GM18951 (cell line): ENCODE data around the gene LRRIQ1.

Experiments
- POLR2A ChIP-seq: IDR thresholded peaks from 4 replicates; pipeline ENCODE4 v1.6.1; 2011; ENCODE audit warnings: mild to moderate bottlenecking; ENCODE audit not compliant: insufficient read length, insufficient read depth; ENCODE audit errors: extremely low read depth
- in situ Hi-C: fragments of 300-500 bp; cut with MboI; formaldehyde crosslinking; loops from one replicate; pipeline ENCODE4 v1.12.0; 2022; ENCODE audit warnings: low sequenced_read_pairs, mixed read lengths, inconsistent platforms; ENCODE audit not compliant: unreplicated experiment

Gene LRRIQ1

GRCh38 chr12:85017133-85017532 lies 19.0 kb upstream of the LRRIQ1 start:
- in situ Hi-C loops, result loop anchor here (10.0 kb wide), 1 partner anchor 142 kb away; no protein-coding TSS in a partner anchor
- TF ChIP-seq POLR2A, result no peak

DNA sequence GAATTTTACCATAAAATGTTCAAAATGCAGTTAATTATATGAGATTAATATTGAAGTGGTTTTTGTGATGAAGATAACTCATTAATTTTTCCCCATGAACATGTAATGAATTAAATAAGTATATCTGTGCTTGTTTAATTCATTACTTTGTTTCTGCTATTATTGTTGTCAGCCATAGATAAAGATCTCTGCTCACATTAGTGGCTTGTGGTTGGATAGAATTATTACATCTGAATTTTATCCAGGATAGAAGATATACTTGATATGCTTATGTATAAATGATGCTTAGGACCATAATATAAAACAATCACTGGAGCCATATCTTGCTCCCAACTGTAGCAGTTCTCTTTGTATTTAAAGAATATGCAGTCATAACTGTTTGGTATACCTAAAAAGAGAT lies 18.5 kb upstream of the LRRIQ1 start:
- TF ChIP-seq POLR2A, result no peak
- in situ Hi-C loops, result loop anchor here (10.0 kb wide), 1 partner anchor 143 kb away; no protein-coding TSS in a partner anchor

GRCh38 chr12:85018098-85018497 lies 18.1 kb upstream of the LRRIQ1 start:
- in situ Hi-C loops, result loop anchor here (10.0 kb wide), 1 partner anchor 143 kb away; no protein-coding TSS in a partner anchor
- TF ChIP-seq POLR2A, result no peak

DNA sequence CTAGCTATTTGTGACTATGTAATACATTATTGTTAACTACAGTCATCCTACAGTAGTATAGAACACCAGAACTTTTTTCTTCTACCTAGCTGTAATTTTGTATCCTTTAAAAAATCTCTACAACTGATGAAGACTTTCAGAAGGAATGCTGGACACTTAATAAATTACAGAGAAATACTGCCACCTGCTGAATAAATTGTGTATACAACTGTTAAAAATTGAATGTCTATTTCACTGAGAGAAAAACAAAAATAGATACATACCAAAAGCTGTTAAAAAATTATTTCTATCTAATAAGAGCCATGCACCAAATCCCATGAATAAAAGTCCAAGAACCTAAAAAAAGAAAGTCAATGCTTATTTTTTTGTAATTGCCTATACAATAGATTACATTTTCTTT lies 6.7 kb upstream of the LRRIQ1 start:
- in situ Hi-C loops, result no loop called here
- TF ChIP-seq POLR2A, result no peak

- no peak for TF ChIP-seq POLR2A
- in situ Hi-C loops, result no loop called here
These were observed 582 bp downstream of the LRRIQ1 start for GRCh38 chr12:85036733-85037132.

- in situ Hi-C loops, result no loop called here
- no peak for TF ChIP-seq POLR2A
These were observed 5.2 kb downstream of the LRRIQ1 start for GRCh38 chr12:85041395-85041794.

GRCh38 chr12:85043829-85044228 lies 7.7 kb downstream of the LRRIQ1 start:
- in situ Hi-C loops, result no loop called here
- no peak for TF ChIP-seq POLR2A

- no peak for TF ChIP-seq POLR2A
- in situ Hi-C loops, result no loop called here
These were observed 21.3 kb downstream of the LRRIQ1 start for GRCh38 chr12:85057370-85057963.

DNA sequence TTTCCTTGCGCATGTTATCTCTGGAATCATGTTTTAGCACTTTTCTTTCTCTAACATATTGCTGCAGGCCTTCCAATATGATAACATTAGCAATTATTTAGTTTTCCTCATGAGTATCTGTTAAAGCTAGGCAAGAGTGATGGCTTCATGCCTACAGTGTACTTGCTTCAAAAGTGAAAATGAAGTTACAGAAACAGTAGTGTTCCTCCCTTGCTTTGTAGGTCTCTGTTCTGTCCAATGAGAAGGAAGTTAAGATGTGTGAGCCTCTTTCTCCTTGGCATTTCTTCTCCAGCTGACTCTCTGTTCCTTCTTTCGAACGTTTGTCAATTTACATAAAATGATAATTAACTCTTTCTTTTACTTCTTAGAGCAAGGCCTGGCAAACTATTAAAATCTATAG lies 22.2 kb downstream of the LRRIQ1 start:
- no peak for TF ChIP-seq POLR2A

DNA sequence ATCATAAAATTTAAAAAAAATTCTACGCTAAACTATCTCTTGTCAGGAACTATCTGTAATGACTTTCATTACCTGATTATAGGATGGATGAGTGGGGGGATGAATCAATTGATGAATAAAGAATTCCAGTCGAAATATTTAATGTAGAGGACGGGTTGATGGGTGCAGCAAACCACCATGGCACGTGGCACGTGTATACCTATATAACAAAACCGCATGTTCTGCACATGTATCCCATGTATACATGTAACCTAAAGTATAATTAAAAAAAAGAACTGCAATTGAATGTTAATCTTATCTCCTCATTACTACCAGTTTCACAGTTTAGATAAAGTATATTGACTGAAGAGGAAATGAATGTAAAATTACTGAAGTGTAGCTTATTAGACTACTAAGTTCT lies 23.4 kb downstream of the LRRIQ1 start:
- in situ Hi-C loops, result no loop called here
- TF ChIP-seq POLR2A, result no peak

More for the DNA sequence above, 22.2 kb downstream of the LRRIQ1 start:
- in situ Hi-C loops, result no loop called here

DNA sequence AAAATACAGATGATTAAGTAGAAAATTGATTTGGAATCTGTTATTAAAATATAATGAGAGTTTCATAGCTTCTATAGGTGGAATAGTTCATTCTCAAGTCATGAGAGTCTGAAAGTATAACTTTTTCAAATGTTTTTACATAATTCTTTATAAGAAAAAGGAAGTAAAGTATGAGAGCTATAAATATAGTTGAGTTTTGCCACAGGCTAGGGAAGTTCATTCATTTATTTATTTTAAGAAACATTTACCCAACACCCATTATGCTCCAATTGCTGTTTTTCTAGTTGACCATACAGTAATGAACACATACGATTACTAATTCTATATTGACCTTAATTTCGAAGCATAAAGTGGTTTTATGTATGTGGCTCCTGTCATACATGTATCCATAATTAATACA lies 24.8 kb downstream of the LRRIQ1 start:
- no peak for TF ChIP-seq POLR2A
- in situ Hi-C loops, result no loop called here

DNA sequence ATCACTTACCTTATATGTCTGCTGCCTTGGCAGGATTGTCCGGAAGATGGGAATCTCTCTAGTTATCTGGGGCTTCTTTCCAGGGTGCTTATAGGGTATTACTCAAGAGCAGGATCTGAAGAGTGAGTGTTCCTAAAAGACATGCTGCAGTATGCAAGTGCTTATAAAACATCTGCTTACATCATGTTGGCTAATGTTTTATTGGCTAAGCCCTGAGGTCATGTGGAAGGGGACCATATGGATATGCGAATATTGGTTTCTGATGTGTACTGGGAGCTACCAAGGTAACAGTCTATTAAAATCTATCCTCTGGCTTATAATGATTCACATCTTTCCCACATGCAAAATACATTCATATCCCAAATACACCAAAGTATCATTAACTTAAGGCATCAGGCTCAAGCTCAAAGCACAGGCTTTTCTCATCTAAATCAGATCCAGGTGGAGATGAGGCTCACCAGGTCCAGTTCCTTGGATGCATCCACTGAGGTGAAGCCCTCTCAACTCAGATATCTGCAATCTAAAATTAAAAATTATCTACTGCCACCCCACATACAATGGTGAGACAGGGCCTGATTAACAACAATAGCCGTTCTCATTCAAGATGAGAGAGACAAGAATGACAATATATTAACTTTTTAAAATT lies 29.8 kb downstream of the LRRIQ1 start:
- no peak for TF ChIP-seq POLR2A
- in situ Hi-C loops, result no loop called here

DNA sequence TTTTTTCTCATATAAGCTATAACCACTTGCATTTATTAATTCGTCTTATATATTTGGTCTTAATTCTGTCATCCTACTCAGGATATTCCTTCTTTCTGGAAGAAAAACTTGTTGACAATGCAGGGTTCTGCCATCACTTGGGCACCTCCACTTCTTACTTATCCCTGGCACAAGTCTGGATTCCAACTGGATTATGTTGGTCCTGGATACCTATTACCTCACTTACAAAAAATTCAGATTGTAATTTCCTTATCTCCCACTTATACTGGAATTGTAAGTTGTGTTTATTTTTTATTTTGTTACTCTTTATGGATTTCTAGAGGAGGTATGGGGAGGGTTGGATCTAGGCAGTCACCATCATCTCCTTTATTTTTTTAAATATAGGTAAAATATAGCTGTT lies 36.7 kb downstream of the LRRIQ1 start:
- in situ Hi-C loops, result no loop called here
- no peak for TF ChIP-seq POLR2A

- TF ChIP-seq POLR2A, result no peak
- in situ Hi-C loops, result no loop called here
These were observed 40.7 kb downstream of the LRRIQ1 start for GRCh38 chr12:85076688-85077430.
